Measurements from ENCODE around the gene TGFBR3. TPM values are rescaled to one million over a fixed set of nuclear protein-coding genes. Genes with fewer than 3 reads are reported as not detected.
A peak's percentile ranks its signal among the peaks of the same experiment; 100 is the strongest.

TGFBR3 gene
- total and polyA plus RNA-seq, 7 donors = 1.2 to 170 (median 92.2) TPM

GRCh38 chr1:91912266-91912665 is 26.3 kb upstream of the TGFBR3 start:
- H3K36me3 ChIP-seq = no peaks in the 10 kb centered on the region
- no peak for DNase-seq
- 72 to 88% methylated on average over 1 of the region's 1 CpG for WGBS, 2 donors
- no peak overlapping the region for H3K4me3 ChIP-seq
- no peaks in the 10 kb centered on the region for H3K9me3 ChIP-seq
- H3K4me1 ChIP-seq = no peaks in the 10 kb centered on the region
- H3K27me3 ChIP-seq = no peaks in the 10 kb centered on the region
- intact Hi-C loops (cut with DNase I) = no loop called here
- H3K27ac ChIP-seq = no peak overlapping the region
- TF ChIP-seq EP300 (IDR thresholded peaks at IDR 0.05) (no peak), POLR2A (IDR thresholded peaks at IDR 0.05) (no peak), POLR2AphosphoS5 (IDR thresholded peaks at IDR 0.05) (no peak), CTCF (IDR thresholded peaks at IDR 0.05) (no peak)

DNA sequence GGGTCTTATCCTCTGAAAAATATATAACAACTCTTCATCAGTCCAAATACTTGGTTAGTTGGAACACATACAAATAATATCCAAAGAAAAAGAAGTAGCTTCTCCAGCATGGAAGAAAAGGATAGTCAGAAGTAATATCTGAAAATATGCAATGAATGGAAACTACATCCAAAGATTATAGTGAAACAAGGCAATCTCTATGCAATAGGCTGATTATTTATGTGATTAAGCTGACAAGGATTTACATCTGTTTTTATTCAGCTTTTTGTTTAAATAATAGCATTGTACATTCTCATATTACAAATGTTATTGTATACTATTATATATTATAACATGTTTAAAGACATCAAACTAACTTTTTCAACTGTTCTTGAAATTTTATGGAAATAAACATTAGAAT is 15.3 kb upstream of the TGFBR3 start:
- DNase-seq = no peak
- Histone ChIP-seq H3K4me1 (no peaks in the 10 kb centered on the region), H3K27me3 (no peaks in the 10 kb centered on the region), H3K4me3 (no peak overlapping the region), H3K9me3 (no peaks in the 10 kb centered on the region), H3K27ac (no peak overlapping the region), H3K36me3 (no peaks in the 10 kb centered on the region)
- intact Hi-C loops (cut with DNase I) = no loop called here
- no peak for TF ChIP-seq POLR2AphosphoS5 (IDR thresholded peaks at IDR 0.05)
- TF ChIP-seq POLR2A (IDR thresholded peaks at IDR 0.05) = no peak
- no peak for TF ChIP-seq EP300 (IDR thresholded peaks at IDR 0.05)
- TF ChIP-seq CTCF (IDR thresholded peaks at IDR 0.05) = no peak

- no peak for TF ChIP-seq POLR2A (IDR thresholded peaks at IDR 0.05)
- no peak for TF ChIP-seq EP300 (IDR thresholded peaks at IDR 0.05)
- no peak for TF ChIP-seq CTCF (IDR thresholded peaks at IDR 0.05)
- no peak for TF ChIP-seq POLR2AphosphoS5 (IDR thresholded peaks at IDR 0.05)
- intact Hi-C loops (cut with DNase I) = no loop called here
- Histone ChIP-seq H3K9me3 (no peaks in the 10 kb centered on the region), H3K27me3 (no peaks in the 10 kb centered on the region), H3K4me3 (no peak overlapping the region), H3K4me1 (no peaks in the 10 kb centered on the region), H3K36me3 (no peaks in the 10 kb centered on the region), H3K27ac (no peak overlapping the region)
- 89 to 96% methylated on average over 1 of the region's 1 CpG for WGBS, 2 donors
- no peak for DNase-seq
These were observed 14.6 kb upstream of the TGFBR3 start for GRCh38 chr1:91900562-91900961.

DNA sequence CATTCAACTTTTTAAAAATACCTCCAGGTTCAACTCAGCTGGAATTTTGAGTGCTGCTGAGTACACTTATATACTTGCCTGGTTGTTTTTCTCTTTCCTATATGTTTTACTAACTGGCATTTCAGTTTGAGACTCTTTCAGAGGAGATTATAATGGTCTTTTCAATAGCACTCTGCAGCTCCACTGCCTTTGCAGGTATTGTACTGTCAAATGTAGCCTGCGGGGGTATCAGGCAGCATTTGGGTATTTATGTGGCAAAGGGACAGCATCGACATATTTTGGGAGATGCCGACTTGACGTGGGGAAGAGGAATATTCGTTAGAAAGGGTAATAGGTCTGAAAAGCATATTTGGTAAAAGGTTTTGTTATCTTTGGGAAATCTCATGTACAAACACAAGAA is 11.1 kb upstream of the TGFBR3 start:
- peak overlapping the region in 1 of 4 donors; percentile 15 for H3K27ac ChIP-seq
- H3K4me3 ChIP-seq = no peak overlapping the region
- H3K36me3 ChIP-seq = no peaks in the 10 kb centered on the region
- intact Hi-C loops (cut with DNase I) = no loop called here
- H3K9me3 ChIP-seq = no peaks in the 10 kb centered on the region
- 89 to 93% methylated on average over 5 of the region's 5 CpGs for WGBS, 2 donors
- H3K27me3 ChIP-seq = no peaks in the 10 kb centered on the region
- no peak for DNase-seq
- TF ChIP-seq POLR2AphosphoS5 (IDR thresholded peaks at IDR 0.05) (no peak), POLR2A (IDR thresholded peaks at IDR 0.05) (no peak), CTCF (IDR thresholded peaks at IDR 0.05) (no peak), EP300 (IDR thresholded peaks at IDR 0.05) (no peak)
- no peaks in the 10 kb centered on the region for H3K4me1 ChIP-seq

GRCh38 chr1:91895832-91896556 is 10.0 kb upstream of the TGFBR3 start:
- 34 to 36% methylated on average over 2 of the region's 2 CpGs for whole genome bisulfite sequencing, 2 donors
- DNase-seq = no peak
- no peak for TF ChIP-seq CTCF (IDR thresholded peaks at IDR 0.05)
- TF ChIP-seq EP300 (IDR thresholded peaks at IDR 0.05) = no peak
- TF ChIP-seq POLR2A (IDR thresholded peaks at IDR 0.05) = no peak
- TF ChIP-seq POLR2AphosphoS5 (IDR thresholded peaks at IDR 0.05) = no peak

More at GRCh38 chr1:91895832-91896556, 10.0 kb upstream of the TGFBR3 start:
- Histone ChIP-seq H3K27ac (no peak overlapping the region), H3K27me3 (no peaks in the 10 kb centered on the region), H3K4me1 (no peaks in the 10 kb centered on the region), H3K36me3 (no peaks in the 10 kb centered on the region), H3K4me3 (no peak overlapping the region), H3K9me3 (no peaks in the 10 kb centered on the region)
- intact Hi-C loops (cut with DNase I) = no loop called here
